H1 (cell line): Measurements from ENCODE around the gene TBCA. TPM values are rescaled to one million over a fixed set of nuclear protein-coding genes. Genes with fewer than 3 reads are reported as not detected.

Experiments
- CTCF ChIA-PET: fragments of 300-600 bp; sonication (Branson Sonifier 250); formaldehyde crosslinking; loops from one replicate; lab custom pipeline; 2021; ENCODE audit not compliant: partially characterized antibody; lab: Charles Lee
- POLR2A ChIA-PET: fragments of 300-600 bp; sonication (Branson Sonifier 250); formaldehyde crosslinking; loops from one replicate; lab custom pipeline; 2021; ENCODE audit warnings: inconsistent platforms; ENCODE audit not compliant: partially characterized antibody; lab: Charles Lee
- DNase-seq, 2 experiments: peaks; one replicate each; pipeline versions ENCODE4 v3.0.0 to v3.0.0-alpha.2; 2010 to 2022; ENCODE audit warnings: low spot score in 2 of 2, low read depth in 1 of 2, mixed read lengths in 1 of 2
- FAIRE-seq: peaks from 2 replicates; lab custom pipeline; 2011; peaks lifted over from hg19 to GRCh38; lab: Jason Lieb, UNC
- H2AFZ ChIP-seq: 2 replicates; pipeline ENCODE4 v1.8.1; 2012; ENCODE audit warnings: low read length, inconsistent platforms
- H2AK5ac ChIP-seq: 2 replicates; pipeline ENCODE4 v1.6.1; 2013; ENCODE audit warnings: low read depth, low read length
- H2BK120ac ChIP-seq: replicated peaks from 2 replicates; pipeline ENCODE3; 2013; ENCODE audit warnings: low read depth, low read length, inconsistent platforms
- H2BK12ac ChIP-seq: 2 replicates; pipeline ENCODE4 v1.6.1; 2013; ENCODE audit warnings: low read depth, low read length
- H2BK15ac ChIP-seq: 2 replicates; pipeline ENCODE4 v1.6.1; 2013; ENCODE audit warnings: low read length
- H2BK20ac ChIP-seq: 2 replicates; pipeline ENCODE4 v1.6.1; 2013; ENCODE audit warnings: low read length
- H2BK5ac ChIP-seq: 2 replicates; pipeline ENCODE4 v1.6.1; 2013; ENCODE audit warnings: low read depth, low read length
- H3K14ac ChIP-seq: 2 replicates; pipeline ENCODE4 v1.6.1; 2013; ENCODE audit warnings: inconsistent platforms; ENCODE audit not compliant: insufficient read length
- H3K18ac ChIP-seq: 2 replicates; pipeline ENCODE4 v1.6.1; 2013; ENCODE audit warnings: low read length; ENCODE audit errors: extremely low read depth
- H3K23ac ChIP-seq: 2 replicates; pipeline ENCODE4 v1.6.1; 2013; ENCODE audit warnings: inconsistent platforms; ENCODE audit not compliant: insufficient read length
- H3K23me2 ChIP-seq: 2 replicates; pipeline ENCODE4 v1.6.1; 2013; ENCODE audit warnings: low read depth, low read length
- H3K27ac ChIP-seq: 2 replicates; pipeline ENCODE4 v1.6.1; 2011; ENCODE audit warnings: low read depth, low read length, inconsistent platforms
- H3K27me3 ChIP-seq, 4 experiments: replicated peaks in 1 of 4; 1 replicate in 1 of 4; 2 replicates in 3 of 4; pipeline versions ENCODE4 v1.6.1 to v1.8.1; 2011 to 2013; ENCODE audit warnings: low read length in 3 of 4, mild to moderate bottlenecking in 3 of 4, inconsistent platforms in 2 of 4, mixed read lengths in 2 of 4, moderate library complexity in 1 of 4; ENCODE audit not compliant: control insufficient read depth in 3 of 4, insufficient read depth in 3 of 4; ENCODE audit errors: extremely low read depth in 1 of 4
- H3K36me3 ChIP-seq, 4 experiments: 2 replicates each; pipeline versions ENCODE4 v1.6.1 to v1.8.1; 2011 to 2013; ENCODE audit warnings: mild to moderate bottlenecking in 4 of 4, low read length in 3 of 4, moderate library complexity in 2 of 4, control low read depth in 1 of 4, inconsistent platforms in 1 of 4; ENCODE audit not compliant: insufficient read depth in 4 of 4, control insufficient read depth in 2 of 4
- H3K4ac ChIP-seq: replicated peaks from 2 replicates; pipeline ENCODE3; 2013; ENCODE audit warnings: low read length, low read depth, mixed read lengths, inconsistent platforms; ENCODE audit not compliant: insufficient read length
- H3K4me1 ChIP-seq, 4 experiments: replicated peaks in 1 of 4; 1 replicate in 1 of 4; 2 replicates in 3 of 4; pipeline versions ENCODE4 v1.6.1 to v1.8.1; 2011 to 2013; ENCODE audit warnings: low read length in 3 of 4, inconsistent platforms in 2 of 4, mixed read lengths in 1 of 4; ENCODE audit not compliant: insufficient read depth in 4 of 4, control insufficient read depth in 3 of 4
- H3K4me2 ChIP-seq, 2 experiments: 2 replicates each; pipeline versions ENCODE4 v1.6.1 to v1.8.1; 2011 to 2013; ENCODE audit warnings: low read depth in 2 of 2, low read length in 2 of 2, control low read depth in 1 of 2, inconsistent platforms in 1 of 2, mild to moderate bottlenecking in 1 of 2; ENCODE audit not compliant: insufficient read depth in 1 of 2
- H3K4me3 ChIP-seq, 4 experiments: fragments of 200-600, 300-600 bp in 1 of 4; sonication (generic), shearing (Covaris generic), sonication (Bioruptor Twin) in 1 of 4; 2 replicates each; pipeline versions ENCODE4 v1.5.1 to v1.8.1; 2011 to 2016; ENCODE audit warnings: low read length in 4 of 4, low read depth in 3 of 4, control low read depth in 2 of 4, inconsistent platforms in 2 of 4, mild to moderate bottlenecking in 2 of 4, mixed read lengths in 1 of 4, moderate library complexity in 1 of 4; ENCODE audit not compliant: insufficient read depth in 2 of 4; ENCODE audit errors: extremely low read depth in 1 of 4
- H3K56ac ChIP-seq: replicated peaks from 2 replicates; pipeline ENCODE3; 2013; ENCODE audit warnings: low read depth, mild to moderate bottlenecking, mixed read lengths, low read length, inconsistent platforms; ENCODE audit not compliant: insufficient read length
- H3K79me1 ChIP-seq: 2 replicates; pipeline ENCODE4 v1.6.1; 2013; ENCODE audit warnings: low read depth, low read length, control low read depth
- H3K79me2 ChIP-seq, 2 experiments: 2 replicates each; pipeline versions ENCODE4 v1.6.1 to v1.8.1; 2012 to 2013; ENCODE audit warnings: low read length in 2 of 2, mild to moderate bottlenecking in 2 of 2, inconsistent platforms in 1 of 2; ENCODE audit not compliant: insufficient read depth in 2 of 2, control insufficient read depth in 1 of 2
- H3K9ac ChIP-seq, 4 experiments: replicated peaks in 1 of 4; 1 replicate in 1 of 4; 2 replicates in 3 of 4; pipeline versions ENCODE4 v1.6.1 to v1.8.1; 2011 to 2013; ENCODE audit warnings: low read depth in 3 of 4, low read length in 3 of 4, control low read depth in 2 of 4, mild to moderate bottlenecking in 2 of 4, moderate library complexity in 2 of 4, inconsistent platforms in 1 of 4; ENCODE audit errors: extremely low read depth in 1 of 4
- H3K9me3 ChIP-seq, 2 experiments: 2 replicates each; pipeline versions ENCODE4 v1.6.1 to v1.8.1; 2012 to 2013; ENCODE audit warnings: mild to moderate bottlenecking in 2 of 2, moderate library complexity in 2 of 2, control low read depth in 1 of 2, inconsistent platforms in 1 of 2, low read depth in 1 of 2, low read length in 1 of 2, mixed read lengths in 1 of 2; ENCODE audit not compliant: insufficient read depth in 2 of 2
- H4K20me1 ChIP-seq, 2 experiments: replicated peaks in 1 of 2; 2 replicates each; pipeline versions ENCODE3 to v1.8.1; 2011 to 2013; ENCODE audit warnings: inconsistent platforms in 2 of 2, low read length in 2 of 2, mild to moderate bottlenecking in 1 of 2; ENCODE audit not compliant: insufficient read depth in 2 of 2, control insufficient read depth in 1 of 2
- H4K5ac ChIP-seq: 2 replicates; pipeline ENCODE4 v1.6.1; 2013; ENCODE audit warnings: low read length, low read depth, mixed read lengths, inconsistent platforms; ENCODE audit not compliant: insufficient read length
- H4K8ac ChIP-seq: 2 replicates; pipeline ENCODE4 v1.8.0; 2013; ENCODE audit warnings: mild to moderate bottlenecking, moderate library complexity, low read length, inconsistent platforms; ENCODE audit not compliant: insufficient read depth; ENCODE audit errors: extremely low read depth
- H4K91ac ChIP-seq: replicated peaks from 2 replicates; pipeline ENCODE3; 2013; ENCODE audit warnings: low read length, mixed read lengths, inconsistent platforms; ENCODE audit not compliant: insufficient read length
- KDM1A ChIP-seq: fragments of 200-600, 300-600 bp; sonication (generic); IDR thresholded peaks from 2 replicates; pipeline ENCODE4 v1.7.1; 2016; ENCODE audit warnings: mild to moderate bottlenecking, low read length, borderline replicate concordance
- TCF12 ChIP-seq: IDR thresholded peaks from 2 replicates; pipeline ENCODE4 v1.6.1; 2011; ENCODE audit warnings: low read depth, mild to moderate bottlenecking, low read length
- WGBS, 2 experiments: shearing (Covaris generic) in 1 of 2; methylation state at CpG; one replicate each; pipeline versions ENCODE4 v1.1.6 to v1.1.7; 2013 to 2015; ENCODE audit warnings: low lambda C conversion rate in 2 of 2, mixed read lengths in 2 of 2, inconsistent platforms in 1 of 2, low coverage in 1 of 2, missing lambda C conversion rate in 1 of 2; ENCODE audit not compliant: insufficient replicate concordance in 2 of 2, insufficient coverage in 1 of 2, insufficient read length in 1 of 2; ENCODE audit errors: extremely low coverage in 1 of 2, missing lambda C conversion rate in 1 of 2; 5-methylcytosine and 5-hydroxymethylcytosine counted together
- polyA plus RNA-seq, 7 experiments: library from polyadenylated mRNA; depleted of rRNA in 3 of 7; stranded (reverse) in 5 of 7; unstranded in 2 of 7; fragments of >200 nt in 5 of 7; fragments of 200-250 nt in 2 of 7; gene quantifications; 1 replicate in 5 of 7; 2 replicates in 1 of 7; 4 replicates in 1 of 7; pipeline versions ENCODE4 v1.2.1 to v1.2.3, GENCODE V29; 2011 to 2013; ENCODE audit warnings: missing spikeins in 2 of 7, mixed read lengths in 2 of 7
- total RNA-seq: library from RNA; stranded (reverse); fragmentation: NEBNext Ultra II Directional; extraction: Animal tissue kit (Norgen Biotek cat#: 25700); gene quantifications from 2 replicates; pipeline ENCODE4 v1.2.1, GENCODE V29; 2021

Gene TBCA
- total and polyA plus RNA-seq, 2 of the 8 experiments (the other 6 are each of a cell fraction or from before 2014, with no cell fraction given) = 55.7 to 320 TPM

GRCh38 chr5:77795268-77795667 lies 19.1 kb upstream of the TBCA start:
- TF ChIP-seq TCF12 (no peak), KDM1A (0 out of 2 replicates have a peak, but pooled peaks have one; percentile 15)
- Histone ChIP-seq H4K91ac (no peak overlapping the region), H2BK12ac (no peak overlapping the region), H2BK120ac (no peak overlapping the region), H3K9me3 (no peaks in the 10 kb centered on the region; a peak in 1 of 4 replicates), H3K4ac (no peak overlapping the region), H3K23me2 (no peaks in the 10 kb centered on the region), H3K79me2 (no peaks in the 10 kb centered on the region), H3K18ac (no peak overlapping the region), H4K8ac (no peak overlapping the region), H2AFZ (no peak overlapping the region), H3K79me1 (no peaks in the 10 kb centered on the region), H3K4me2 (no peak overlapping the region), H4K5ac (no peak overlapping the region), H4K20me1 (no peaks in the 10 kb centered on the region), H3K23ac (no peak overlapping the region), H2BK20ac (no peak overlapping the region), H2BK5ac (no peak overlapping the region), H3K56ac (no peak overlapping the region), H3K4me3 (no peak overlapping the region), H3K4me1 (peaks cover 0 to 4% (median 0%) of the 10 kb centered on the region in 4 experiments; a peak in 1 of 7 replicates), H3K27ac (no peak overlapping the region), H3K9ac (no peak overlapping the region), H2AK5ac (no peak overlapping the region), H3K36me3 (no peaks in the 10 kb centered on the region), H3K27me3 (no peaks in the 10 kb centered on the region; a peak in 1 of 7 replicates), H2BK15ac (no peak overlapping the region), H3K14ac (no peak overlapping the region)
- FAIRE-seq (no peak), DNase-seq (no peak)
- ChIA-PET POLR2A (no interaction called here), CTCF (no interaction called here)
- 87% methylated on average over 2 of the region's 2 CpGs; no CpG with 5 or more reads in 1 of the 2 experiments for WGBS, 2 experiments
